HG03571 (cell line): ENCODE measurements around the gene CR1.
"Not testable (repeated sequence)": the region's sequence is repeated elsewhere in the genome, so short reads cannot be mapped to it uniquely, and the experiment has no call there.

Experiments used
- ATAC-seq: cut with Tn5 transposase; IDR thresholded peaks from one replicate; pipeline ENCODE4 v1.9.1; 2021; ENCODE audit not compliant: unreplicated experiment

CR1 gene

DNA sequence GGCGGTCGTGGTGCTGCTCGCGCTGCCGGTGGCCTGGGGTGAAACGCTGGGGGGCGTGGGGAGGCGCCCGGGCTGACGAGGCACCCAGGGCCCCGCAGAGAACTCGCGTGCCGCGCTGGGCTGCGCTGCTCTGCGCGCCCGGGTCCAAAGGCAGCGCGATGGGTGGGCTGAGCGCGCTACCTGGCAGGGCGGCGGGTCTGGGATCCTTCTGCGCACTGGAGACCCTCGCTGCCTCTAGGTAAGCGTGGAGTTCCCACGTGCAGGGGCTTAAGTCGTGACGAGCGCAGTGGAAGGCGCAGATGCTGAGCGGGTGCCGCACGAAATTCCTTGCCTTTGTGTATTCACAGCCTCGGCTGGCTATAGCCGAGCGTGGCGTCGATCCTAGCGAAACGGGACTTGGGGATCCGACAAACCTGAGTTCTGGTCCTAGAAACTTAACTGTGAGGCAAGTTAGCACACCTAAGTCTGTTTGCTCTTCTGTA is 173.6 kb downstream of the CR1 start:
- ATAC-seq = no peak

GRCh38 chr1:207670192-207670591 is 174.2 kb downstream of the CR1 start:
- no peak for ATAC-seq

GRCh38 chr1:207670997-207671396 is 175.0 kb downstream of the CR1 start:
- ATAC-seq = no peak

DNA sequence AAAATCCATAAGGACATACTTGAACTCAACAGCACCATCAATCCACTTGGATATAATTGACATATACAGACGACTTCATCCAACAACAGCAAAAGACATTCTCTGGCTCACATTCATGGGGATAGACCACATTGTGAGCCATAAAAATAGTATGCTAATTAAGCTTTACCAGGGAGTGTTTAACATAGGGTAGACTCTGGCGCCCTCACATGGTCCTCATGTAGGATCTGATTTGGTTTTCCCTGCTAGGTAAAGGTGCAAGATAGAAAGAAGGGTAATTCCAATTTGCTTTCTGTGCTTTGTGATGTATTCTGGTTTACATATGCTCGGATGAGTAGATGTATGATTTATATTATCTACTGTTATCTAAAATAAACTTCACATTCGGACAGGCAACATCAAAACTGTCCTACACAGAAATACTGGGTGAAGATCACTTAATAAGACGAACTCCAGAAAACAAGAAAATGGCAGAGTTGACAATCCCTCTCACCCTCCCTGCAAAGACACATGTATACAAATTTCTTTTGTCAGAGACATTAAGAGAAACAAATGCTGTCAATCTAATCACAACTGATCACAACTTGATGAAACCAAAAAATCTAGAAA is 176.7 kb downstream of the CR1 start:
- ATAC-seq = no peak

- ATAC-seq = no peak
Observed at GRCh38 chr1:207673399-207673798, 177.4 kb downstream of the CR1 start.

DNA sequence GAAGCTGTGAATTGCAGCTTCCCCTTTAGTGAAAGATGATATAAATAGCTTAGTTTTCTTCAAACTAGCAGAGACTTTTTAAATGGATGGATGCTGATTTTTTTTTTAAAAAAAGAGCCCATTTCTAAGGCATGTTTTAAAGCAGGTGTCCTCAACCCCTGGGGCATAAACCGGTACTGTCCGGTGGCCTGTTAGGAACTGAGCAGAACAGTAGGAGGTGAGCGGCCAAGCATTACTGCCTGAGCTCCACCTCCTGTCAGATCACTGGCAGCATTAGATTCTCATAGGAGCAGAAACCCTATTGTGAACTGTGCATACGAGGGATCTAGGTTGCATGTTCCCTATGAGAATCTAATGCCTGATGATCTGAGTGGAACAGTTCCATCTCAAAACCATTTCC is 180.2 kb downstream of the CR1 start:
- ATAC-seq = no peak

- not testable (repeated sequence) for ATAC-seq
Observed at GRCh38 chr1:207680590-207681388, 184.8 kb downstream of the CR1 start.

GRCh38 chr1:207682872-207683434 is 187.0 kb downstream of the CR1 start:
- ATAC-seq = not testable (repeated sequence)

- ATAC-seq = not testable (repeated sequence)
Observed at GRCh38 chr1:207690551-207690950, 194.6 kb downstream of the CR1 start.

GRCh38 chr1:207691010-207691409 is 195.1 kb downstream of the CR1 start:
- no peak for ATAC-seq
